Hindlimb muscle (tissue), 1 donor: ENCODE measurements around the gene SCAF11. TPM values are rescaled to one million over a fixed set of nuclear protein-coding genes. Genes with fewer than 3 reads are reported as not detected.
"Not testable (repeated sequence)": the region's sequence is repeated elsewhere in the genome, so short reads cannot be mapped to it uniquely, and the experiment has no call there.

Experiments
- DNase-seq: peaks from one replicate; pipeline ENCODE4 v3.0.0-alpha.2; 2013
- polyA plus RNA-seq: library from polyadenylated mRNA; unstranded; fragments of 120-200 nt; gene quantifications from one replicate; pipeline ENCODE4 v1.2.1, GENCODE V29; 2013; ENCODE audit not compliant: insufficient read length

SCAF11 gene, protein sequence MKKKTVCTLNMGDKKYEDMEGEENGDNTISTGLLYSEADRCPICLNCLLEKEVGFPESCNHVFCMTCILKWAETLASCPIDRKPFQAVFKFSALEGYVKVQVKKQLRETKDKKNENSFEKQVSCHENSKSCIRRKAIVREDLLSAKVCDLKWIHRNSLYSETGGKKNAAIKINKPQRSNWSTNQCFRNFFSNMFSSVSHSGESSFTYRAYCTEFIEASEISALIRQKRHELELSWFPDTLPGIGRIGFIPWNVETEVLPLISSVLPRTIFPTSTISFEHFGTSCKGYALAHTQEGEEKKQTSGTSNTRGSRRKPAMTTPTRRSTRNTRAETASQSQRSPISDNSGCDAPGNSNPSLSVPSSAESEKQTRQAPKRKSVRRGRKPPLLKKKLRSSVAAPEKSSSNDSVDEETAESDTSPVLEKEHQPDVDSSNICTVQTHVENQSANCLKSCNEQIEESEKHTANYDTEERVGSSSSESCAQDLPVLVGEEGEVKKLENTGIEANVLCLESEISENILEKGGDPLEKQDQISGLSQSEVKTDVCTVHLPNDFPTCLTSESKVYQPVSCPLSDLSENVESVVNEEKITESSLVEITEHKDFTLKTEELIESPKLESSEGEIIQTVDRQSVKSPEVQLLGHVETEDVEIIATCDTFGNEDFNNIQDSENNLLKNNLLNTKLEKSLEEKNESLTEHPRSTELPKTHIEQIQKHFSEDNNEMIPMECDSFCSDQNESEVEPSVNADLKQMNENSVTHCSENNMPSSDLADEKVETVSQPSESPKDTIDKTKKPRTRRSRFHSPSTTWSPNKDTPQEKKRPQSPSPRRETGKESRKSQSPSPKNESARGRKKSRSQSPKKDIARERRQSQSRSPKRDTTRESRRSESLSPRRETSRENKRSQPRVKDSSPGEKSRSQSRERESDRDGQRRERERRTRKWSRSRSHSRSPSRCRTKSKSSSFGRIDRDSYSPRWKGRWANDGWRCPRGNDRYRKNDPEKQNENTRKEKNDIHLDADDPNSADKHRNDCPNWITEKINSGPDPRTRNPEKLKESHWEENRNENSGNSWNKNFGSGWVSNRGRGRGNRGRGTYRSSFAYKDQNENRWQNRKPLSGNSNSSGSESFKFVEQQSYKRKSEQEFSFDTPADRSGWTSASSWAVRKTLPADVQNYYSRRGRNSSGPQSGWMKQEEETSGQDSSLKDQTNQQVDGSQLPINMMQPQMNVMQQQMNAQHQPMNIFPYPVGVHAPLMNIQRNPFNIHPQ (N-terminal part only)
- polyA plus RNA-seq, result 65.2 TPM

DNA sequence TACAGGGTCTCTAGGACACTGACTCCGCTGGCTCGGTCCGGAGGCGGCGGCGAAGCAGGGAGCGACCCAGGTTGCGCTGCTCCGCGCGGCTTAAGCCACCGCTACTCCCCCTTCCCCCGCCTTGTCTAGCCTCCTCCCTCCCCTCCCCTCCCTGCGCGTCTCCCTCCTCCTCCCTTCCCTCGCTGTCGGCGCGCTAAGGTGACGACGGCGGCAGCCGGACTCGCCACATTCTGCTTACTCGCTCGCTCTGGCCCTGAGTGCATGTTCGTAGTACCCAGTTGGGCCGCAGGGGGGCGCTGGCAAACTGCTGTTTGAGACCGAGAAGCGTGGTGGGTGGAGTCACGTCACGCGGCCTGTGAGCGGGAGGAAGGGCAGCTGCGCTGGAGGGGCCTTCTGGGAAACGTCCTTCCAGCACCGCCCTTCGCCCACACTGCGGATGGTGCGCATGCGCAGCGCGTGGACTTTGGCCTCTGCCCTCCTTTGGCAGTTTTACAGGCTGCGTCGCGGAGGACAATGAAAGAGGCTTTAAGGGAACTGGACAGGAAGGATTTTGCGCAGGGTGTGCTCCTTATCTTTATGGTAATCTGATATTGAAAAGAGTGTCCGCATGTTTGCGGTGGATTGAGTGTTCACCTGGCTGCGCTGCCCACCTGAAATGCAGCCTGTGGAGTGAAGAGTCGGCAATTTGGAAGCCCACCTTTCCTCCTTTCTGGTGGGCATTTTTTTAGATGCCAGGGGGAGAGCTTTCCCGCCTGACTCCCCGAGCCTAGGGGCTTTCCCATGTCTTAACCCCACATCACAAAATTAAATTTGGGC, at the start of gene SCAF11:
Gene SCAF11 (minus strand): TSS at position 107 of the 816 bp plus-strand sequence. CDS start 26,407 bp downstream, outside the sequence.
- peak; percentile 100 for DNase-seq

DNA sequence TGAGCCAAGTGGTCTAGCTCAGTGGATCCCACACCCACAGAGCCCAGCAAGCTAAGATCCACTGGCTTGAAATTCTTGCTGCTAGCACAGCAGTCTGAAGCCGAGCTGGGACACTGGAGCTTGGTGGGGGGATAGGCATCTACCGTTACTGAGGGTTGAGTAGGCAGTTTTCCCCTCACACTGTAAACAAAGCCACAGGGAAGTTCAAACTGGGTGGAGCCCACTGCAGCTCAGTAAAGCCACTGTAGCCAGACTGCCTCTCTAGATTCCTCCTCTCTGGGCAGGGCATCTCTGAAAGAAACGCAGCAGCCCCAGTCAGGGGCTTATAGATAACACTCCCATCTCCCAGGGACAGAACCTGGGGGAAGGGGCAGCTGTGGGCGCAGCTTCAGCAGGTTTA, 46.7 kb upstream of the SCAF11 start:
- DNase-seq, result not testable (repeated sequence)

DNA sequence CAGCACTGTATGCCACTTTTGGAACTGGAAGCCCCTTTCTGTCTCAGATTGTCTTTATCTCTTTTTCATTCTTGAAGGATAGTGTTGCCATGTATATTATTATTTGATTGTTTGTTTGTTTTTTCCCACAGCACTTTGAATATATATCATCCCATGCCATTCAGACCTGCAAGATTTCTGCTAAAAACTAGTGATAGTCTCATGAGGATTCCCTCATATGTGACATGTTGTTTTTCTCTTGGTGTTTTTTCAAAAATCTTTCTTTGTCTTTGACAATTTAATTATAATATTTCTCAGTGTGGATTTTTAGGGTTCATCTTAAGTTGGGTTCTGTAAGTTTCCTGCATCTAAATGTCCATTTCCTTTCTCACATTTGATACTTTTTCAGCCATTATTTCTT, 36.8 kb upstream of the SCAF11 start:
- DNase-seq, result no peak

DNA sequence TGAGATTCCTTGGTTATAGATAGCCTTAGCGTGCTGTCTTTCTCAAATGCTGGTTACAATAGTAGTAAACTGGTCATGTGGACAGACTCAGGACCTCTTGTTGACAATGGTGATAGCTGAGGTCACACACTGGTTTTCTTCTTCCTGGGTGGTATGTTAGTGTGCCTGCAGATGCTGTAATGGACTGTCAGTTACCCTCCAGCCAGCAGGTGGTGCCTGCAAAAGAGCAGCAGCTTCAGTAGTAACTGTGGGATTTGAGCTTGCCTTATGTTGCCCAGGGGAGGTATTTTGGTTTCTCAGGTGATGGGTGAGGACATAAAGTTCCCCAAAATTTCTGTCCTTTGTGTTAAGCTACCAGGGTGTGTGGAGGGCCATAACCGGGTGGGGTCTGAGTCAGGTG, 33.7 kb upstream of the SCAF11 start:
- DNase-seq, result no peak

DNA sequence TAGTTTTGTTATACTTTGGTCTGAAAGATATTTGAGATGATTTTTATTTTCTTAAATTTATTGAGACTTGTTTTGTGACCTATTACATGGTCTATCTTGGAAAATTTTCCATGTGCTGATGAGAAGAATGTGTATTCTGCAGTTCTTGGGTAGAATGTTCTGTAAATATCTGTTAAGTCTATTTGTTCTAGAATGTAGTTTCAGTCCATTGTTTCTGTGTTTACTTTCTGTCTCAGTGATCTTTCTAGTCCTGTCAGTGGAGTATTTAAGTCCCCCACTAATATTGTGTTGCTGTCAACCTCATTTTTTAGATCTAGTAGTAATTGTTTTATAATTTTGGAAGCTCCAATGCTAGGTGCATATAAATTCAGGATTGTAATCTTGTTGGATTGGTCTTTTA, 30.4 kb upstream of the SCAF11 start:
- DNase-seq, result no peak

DNA sequence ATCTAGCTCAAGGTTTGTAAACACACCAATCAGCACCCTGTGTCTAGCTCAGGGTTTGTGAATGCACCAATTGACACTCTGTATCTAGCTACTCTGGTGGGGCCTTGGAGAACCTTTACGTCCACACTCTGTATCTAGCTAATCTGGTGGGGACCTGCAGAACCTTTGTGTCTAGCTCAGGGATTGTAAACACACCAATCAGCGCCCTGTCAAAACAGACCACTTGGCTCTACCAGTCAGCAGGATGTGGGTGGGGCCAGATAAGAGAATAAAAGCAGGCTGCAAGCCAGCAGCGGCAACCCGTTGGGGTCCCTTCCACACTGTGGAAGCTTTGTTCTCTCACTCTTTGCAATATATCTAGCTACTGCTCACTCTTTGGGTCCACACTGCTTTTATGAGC, 28.3 kb upstream of the SCAF11 start:
- DNase-seq, result not testable (repeated sequence)

DNA sequence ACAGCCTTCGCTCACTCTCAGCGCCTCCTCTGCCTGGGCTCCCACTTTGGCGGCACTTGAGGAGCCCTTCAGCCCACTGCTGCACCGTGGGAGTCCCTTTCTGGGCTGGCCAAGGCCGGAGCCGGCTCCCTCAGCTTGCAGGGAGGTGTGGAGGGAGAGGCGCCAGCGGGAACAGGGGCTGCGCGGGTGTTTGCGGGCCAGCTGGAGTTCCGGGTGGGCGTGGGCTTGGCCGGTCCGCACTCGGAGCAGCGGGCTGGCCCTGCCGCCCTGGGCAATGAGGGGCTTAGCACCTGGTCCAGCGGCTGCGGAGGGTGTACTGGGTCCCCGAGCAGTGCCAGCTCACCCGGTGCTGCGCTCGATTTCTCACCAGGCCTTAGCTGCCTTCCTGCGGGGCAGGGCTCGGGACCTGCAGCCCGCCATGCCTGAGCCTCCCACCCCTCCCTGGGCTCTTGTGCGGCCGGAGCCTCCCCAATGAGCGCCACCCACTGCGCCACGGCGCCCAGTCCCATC, 27.5 kb upstream of the SCAF11 start:
- DNase-seq, result not testable (repeated sequence)

DNA sequence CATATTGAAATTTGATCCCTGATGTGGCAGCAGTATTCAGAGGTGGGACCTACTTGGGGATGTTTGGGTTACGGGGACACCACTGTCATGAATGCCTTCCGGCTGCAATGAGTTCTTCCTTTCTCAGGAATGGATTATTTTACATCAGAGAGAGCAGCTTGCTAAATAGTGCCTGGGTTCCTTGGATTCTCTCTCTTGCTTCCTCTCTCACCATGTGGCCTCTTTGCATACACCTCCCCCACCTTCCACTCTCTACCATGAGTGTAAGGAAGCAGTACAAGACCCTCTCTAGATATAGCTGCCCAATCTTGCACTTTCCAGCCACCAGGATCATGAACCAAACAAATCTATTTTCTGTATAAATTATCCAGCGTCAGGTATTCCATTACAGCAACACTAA, 15.4 kb upstream of the SCAF11 start:
- DNase-seq, result no peak

DNA sequence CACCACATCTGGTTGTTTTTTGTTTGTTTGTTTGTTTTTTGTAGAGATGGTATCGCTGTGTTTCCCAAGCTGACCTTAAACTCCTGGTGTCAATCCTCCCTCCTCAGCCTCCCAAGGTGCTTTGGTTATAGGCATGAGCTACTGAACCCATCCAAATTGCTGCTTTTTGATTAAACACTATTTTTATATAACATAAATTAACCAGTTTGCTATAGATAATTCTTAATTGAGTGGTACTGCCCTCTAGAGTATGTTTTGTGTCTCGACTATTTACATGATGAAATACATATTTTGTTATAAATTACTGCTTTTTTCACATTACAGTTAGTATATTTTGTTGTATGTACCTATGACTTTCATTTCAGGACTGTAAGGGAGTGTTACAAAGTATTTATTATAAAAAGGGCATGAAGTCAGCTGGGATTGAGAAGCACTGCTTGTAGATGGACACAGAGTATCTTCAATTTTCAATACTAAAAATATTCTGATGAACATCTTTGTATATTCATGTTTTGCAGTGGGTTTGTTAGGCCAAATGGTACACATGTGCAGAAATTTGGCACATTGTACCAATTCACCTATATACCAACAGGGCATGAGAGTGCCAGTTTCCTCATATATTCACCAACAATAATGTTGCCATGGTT, 14.9 kb upstream of the SCAF11 start:
- DNase-seq, result no peak

DNA sequence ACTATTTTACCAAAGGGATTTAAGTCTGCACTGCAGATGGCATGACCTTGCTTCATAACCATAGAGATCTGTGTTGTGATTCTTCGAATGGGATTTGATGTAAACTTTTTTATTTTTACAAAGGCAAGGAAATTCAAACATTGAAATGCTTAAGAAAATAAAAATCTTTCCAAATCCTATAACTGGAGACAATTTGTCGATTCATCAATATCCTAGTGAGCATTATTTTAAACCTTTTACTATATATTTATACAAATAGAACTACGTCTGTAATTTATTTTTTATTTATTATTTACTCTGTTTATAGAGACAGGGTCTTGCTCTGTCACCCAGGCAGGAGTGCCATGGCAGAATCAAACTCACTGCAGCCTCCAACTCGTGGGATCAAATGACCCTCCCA, 14.3 kb upstream of the SCAF11 start:
- DNase-seq, result no peak

DNA sequence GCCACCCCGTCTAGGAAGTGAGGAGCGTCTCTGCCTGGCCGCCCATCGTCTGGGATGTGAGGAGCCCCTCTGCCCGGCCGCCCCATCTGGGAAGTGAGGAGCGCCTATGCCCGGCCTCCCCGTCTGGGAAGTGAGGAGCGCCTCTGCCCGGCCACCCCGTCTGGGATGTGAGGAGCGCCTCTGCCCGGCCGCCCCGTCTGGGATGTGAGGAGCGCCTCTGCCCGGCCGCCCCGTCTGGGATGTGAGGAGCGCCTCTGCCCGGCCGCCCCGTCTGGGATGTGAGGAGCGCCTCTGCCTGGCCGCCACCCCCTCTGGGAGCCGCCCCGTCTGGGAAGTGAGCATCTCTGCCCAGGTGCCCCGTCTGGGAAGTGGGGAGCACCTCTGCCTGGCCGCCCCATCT, 9.7 kb upstream of the SCAF11 start:
- not testable (repeated sequence) for DNase-seq

DNA sequence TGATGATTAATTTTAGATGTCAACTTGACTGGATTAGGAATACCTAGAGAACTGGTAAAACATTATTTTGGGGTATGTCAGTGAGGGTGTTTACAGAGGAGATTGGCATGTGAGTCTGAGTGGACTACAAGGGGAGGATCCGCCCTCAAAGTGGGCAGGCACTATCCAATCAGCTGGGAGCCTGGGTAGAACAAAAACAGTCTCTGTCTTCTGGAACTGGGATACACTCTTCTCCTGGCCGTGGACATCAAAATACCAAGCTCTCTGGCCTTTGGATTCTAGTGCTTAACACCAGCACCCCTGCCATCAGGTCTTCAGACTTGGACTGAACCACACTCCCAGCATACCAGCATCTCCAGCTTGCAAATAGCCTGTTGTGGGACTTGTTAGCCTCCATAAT, 4.4 kb upstream of the SCAF11 start:
- DNase-seq, result no peak

DNA sequence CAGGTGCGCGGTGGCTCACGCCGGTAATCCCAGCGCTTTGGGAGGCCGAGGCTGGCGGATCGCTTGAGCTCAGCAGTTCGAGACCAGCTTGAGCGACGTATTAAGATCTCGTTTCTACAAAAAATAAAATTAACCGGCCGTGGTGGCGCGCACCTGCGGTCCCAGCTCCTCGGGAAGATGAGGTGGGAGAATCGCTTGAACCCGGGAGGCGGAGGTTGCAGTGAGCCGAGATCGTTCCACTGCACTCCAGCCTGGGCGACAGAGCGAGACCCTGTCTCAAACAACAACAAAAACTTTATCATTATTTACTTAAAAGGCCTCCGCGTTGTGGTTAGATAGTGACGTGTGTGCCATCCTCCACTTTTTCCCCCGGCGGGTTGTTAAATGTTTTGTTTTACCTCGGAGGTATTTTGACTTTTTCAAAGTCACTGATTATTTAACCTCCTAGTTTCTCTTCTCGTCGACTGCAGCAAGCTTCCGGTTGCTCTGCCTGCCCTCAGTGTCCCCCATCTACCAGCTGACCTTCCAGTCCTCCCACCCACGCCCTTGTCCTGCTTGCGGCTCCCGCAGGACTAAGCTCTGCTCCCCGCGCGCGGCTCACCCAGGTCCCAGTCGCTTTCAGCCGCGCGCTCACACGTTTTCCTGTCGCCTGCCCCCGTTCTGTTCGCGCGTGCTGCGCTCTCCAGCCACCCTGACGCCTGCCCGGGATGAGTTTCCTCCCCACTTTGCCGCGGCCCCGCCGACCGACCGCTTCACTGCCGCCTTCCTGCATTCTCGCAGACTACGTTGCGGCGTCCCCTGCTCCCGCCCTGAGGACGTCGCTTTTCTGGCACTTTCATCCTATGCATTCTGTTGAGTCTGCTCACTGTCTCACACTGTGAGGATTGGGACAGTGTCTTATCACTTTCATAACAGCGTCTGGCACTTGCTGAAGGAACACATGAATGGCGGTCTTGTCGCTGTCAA, 1.2 kb upstream of the SCAF11 start:
- peak; percentile 83 for DNase-seq

DNA sequence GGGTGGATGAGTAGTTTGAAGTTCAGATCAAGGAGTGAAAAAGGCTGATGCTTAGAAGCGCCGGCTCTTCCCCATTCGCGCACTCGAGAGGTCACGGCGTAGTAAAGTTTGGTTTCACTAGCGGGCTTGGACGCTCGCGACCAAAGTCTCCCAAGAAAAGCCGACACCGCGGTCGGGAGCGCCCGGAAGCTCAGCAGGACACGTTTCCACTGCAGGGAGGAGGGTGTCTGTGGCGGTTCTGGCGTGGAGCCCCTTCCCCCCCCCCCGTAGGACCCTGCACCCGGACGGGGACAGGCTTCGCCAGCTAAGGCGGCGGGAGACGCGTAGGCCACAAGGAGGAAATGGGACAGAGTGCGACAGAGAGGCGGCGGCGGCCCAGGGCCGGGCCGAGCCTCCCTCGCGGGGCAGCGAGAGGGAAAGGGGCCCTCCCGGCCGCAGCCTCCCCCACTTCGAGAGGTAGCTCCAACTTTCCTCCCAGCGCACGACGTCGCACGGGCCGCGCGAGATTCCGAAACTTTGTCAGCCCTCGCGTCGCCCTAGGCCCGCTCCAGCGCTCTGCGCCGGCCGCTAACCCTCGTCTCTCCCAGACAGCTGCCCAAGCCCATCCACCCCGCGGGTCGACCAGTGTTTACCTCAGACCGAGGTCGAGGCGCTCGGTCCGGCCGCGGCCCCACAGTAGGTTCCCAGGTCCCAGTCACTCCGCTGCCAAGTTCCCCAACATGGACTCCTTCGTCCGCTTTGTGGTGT, 480 bp downstream of the SCAF11 start:
- DNase-seq, result peak; percentile 78

DNA sequence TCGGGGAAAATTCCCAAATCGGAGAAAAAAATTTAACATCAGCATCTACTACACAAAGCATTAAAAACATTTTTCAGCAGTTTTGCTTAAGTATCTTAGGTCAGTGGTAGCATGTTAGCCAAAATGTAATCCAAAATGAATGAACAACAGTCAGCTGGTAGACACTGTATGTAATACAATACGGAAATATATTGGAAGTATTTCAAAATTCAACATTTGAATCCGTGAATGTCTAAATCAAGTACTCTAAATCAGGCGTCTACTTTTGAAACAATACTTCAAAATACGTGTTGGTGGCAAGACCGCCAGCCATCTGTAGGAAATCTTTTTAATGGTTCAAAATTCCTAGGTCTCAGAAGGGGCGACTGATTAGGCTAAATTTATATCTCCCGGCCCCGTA, 1.1 kb downstream of the SCAF11 start:
- DNase-seq, result peak; percentile 17

DNA sequence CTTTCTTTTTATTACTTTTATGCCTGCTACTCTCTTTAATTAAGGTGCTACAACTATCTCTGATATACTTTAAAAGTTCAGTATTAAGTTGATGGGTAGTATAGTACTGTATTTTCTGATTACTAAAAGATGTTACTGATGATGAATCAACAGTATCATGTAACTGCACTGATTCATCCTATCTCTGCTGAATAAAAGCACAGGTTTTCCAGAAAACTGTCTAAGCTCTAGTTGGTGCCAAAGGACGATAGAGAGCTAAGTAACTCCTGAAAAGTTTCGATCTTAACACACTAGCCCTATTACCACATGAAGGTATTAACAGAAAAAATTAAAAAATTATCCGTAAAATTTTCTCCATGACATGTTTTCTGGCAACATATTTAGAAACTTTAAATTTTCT, 2.1 kb downstream of the SCAF11 start:
- no peak for DNase-seq

DNA sequence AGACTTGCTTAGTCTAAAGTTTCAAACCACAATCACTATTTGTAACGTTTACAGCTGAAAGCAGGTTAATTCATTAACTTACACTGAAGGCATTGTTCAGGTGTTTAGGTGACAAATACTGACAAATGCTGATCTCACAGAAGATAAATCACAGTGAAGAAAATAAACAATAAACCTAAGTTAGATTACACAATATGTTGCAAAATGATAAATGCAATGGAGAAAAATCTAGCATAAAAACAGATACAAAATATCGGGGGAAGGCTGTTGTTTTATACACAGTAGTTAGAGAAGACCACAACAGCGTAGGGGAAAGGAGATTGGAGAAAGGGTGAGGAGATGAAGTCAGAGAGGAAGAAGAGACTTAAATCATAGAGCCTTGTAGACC, 3.0 kb downstream of the SCAF11 start:
- DNase-seq, result no peak

DNA sequence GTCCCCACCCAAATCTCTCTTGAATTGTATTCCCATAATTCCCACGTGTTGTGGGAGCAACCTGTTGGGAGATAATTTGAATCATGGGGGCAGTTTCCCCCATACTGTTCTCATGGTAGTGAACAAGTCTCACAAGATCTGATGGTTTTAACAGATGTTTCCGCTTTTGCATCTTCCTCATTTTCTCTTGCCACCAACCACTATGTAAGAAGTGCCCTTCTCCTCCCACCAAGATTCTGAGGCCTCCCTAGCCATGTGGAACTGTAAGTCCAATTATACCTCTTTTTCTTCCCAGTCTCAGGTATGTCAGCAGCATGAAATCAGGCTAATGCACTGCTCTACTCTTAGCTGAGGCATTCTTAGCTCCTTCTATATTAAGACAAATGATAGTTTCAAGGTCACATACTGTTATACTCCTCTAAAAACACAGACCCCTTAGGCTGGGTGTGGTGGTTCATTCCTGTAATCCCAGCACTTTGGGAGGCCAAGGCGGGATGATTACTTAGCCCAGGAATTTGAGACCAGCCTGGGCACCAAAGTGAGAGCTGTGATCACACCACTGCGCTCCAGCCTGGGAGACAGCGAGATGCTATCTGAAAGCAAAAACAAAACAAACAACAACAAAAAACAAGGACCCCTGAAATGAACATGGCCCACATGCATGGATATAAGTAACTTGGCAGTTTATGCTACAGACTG, 3.6 kb downstream of the SCAF11 start:
- DNase-seq, result no peak
